Heart left ventricle (tissue), 16 donors: Measurements from ENCODE around the gene PRXL2B. TPM values are rescaled to one million over a fixed set of nuclear protein-coding genes. Genes with fewer than 3 reads are reported as not detected.

Source experiments
- ATAC-seq, 4 donors: fragments of 200-7000 bp; cut with Tn5 transposase; one replicate each; pipeline ENCODE4 v1.9.1; 2020 to 2022; ENCODE audit warnings: moderate library complexity in 4 of 4, mild to moderate bottlenecking in 3 of 4, moderate number of reproducible peaks in 1 of 4
- DNase-seq, 5 donors: peaks; one replicate each; pipeline ENCODE4 v3.0.0-alpha.2; 2020
- H3K27ac ChIP-seq, 12 donors: fragments of 200-600 bp; sonication (generic) in 4 of 12; one replicate each; pipeline versions ENCODE4 v1.5.0 to v1.8.0; 2016 to 2022; ENCODE audit warnings: mild to moderate bottlenecking in 2 of 12
- H3K27me3 ChIP-seq, 9 donors: fragments of 200-600 bp; sonication (generic) in 2 of 9; one replicate each; pipeline versions ENCODE4 v1.5.1 to v1.8.0; 2016 to 2022; ENCODE audit warnings: mild to moderate bottlenecking in 3 of 9
- H3K36me3 ChIP-seq, 9 donors: fragments of 200-600 bp; sonication (generic) in 2 of 9; one replicate each; pipeline versions ENCODE4 v1.5.0 to v1.8.0; 2018 to 2022; ENCODE audit warnings: mild to moderate bottlenecking in 2 of 9
- H3K4me1 ChIP-seq, 12 donors: fragments of 200-600 bp; sonication (generic) in 4 of 12; one replicate each; pipeline versions ENCODE4 v1.5.0 to v1.8.0; 2016 to 2022; ENCODE audit warnings: mild to moderate bottlenecking in 3 of 12
- H3K4me3 ChIP-seq, 12 donors: fragments of 200-600 bp; sonication (generic) in 4 of 12; one replicate each; pipeline versions ENCODE4 v1.5.0 to v1.8.0; 2017 to 2022; ENCODE audit warnings: mild to moderate bottlenecking in 9 of 12, moderate library complexity in 4 of 12
- H3K9me3 ChIP-seq, 12 donors: fragments of 200-600 bp; sonication (generic) in 4 of 12; one replicate each; pipeline versions ENCODE4 v1.5.0 to v1.8.0; 2016 to 2022; ENCODE audit warnings: mild to moderate bottlenecking in 1 of 12
- CTCF ChIP-seq, 12 donors: fragments of 200-600 bp; sonication (generic) in 4 of 12; IDR thresholded peaks; one replicate each; pipeline versions ENCODE4 v1.5.0 to v1.8.0; 2018 to 2022; ENCODE audit warnings: antibody characterized with exemption in 12 of 12, mild to moderate bottlenecking in 5 of 12
- POLR2A ChIP-seq, 2 donors: fragments of 450-650 bp; IDR thresholded peaks; one replicate each; pipeline ENCODE4 v1.6.1; 2017; ENCODE audit warnings: antibody characterized with exemption in 2 of 2, mild to moderate bottlenecking in 2 of 2, moderate library complexity in 2 of 2
- WGBS, 4 donors: extraction: QIAGEN DNeasy Blood & Tissue Kit in 2 of 4; methylation state at CpG; one replicate each; pipeline versions ENCODE4 v1.1.5 to v1.1.7; 2013 to 2018; 5-methylcytosine and 5-hydroxymethylcytosine counted together
- intact Hi-C, 10 donors: fragments of 100-400 bp; cut with DNase I; formaldehyde crosslinking; loops; one replicate each; pipeline versions ENCODE4 v1.11.1 to v1.14.2; 2022
- polyA plus RNA-seq, 2 donors: library from polyadenylated mRNA; stranded (reverse); fragments of 200-250 nt; gene quantifications; one replicate each; pipeline ENCODE4 v1.2.3, GENCODE V29; 2013
- total RNA-seq, 9 donors: library from RNA; depleted of rRNA in 2 of 9; stranded (reverse); fragments of >200 nt in 2 of 9; fragmentation: NEBNext Ultra II Directional in 3 of 9; extraction: Animal tissue kit (Norgen Biotek cat#: 25700) in 3 of 9; gene quantifications; one replicate each; pipeline versions ENCODE4 v1.1.0 to v1.2.4, GENCODE V29; 2016 to 2023
- donor health status: ischemic (EF 13 %, LVEDD 7.1; RV severe dilation, severe dysfunction).
- donor health status: healthy with polysubstance abuse.
- donor health status: DM: no; HTN: yes; CAD: no.
- donor health status: DM: no; HTN: no; CAD: no.
- donor health status: ischemic (EF 25% LVEDD 6.9; RV normal size, moderate dysfunction).
- donor health status: ischemic (EF 25% LVEDD 5.7; RV mildly dilated, moderate dysfunction).
- donor health status: healthy.
- donor health status: DM: yes; HTN: yes; CAD: no.
- donor health status: ischemic (EF 35%, LVEDD 5.7; RV mildly dilated, moderate dysfunction).
- donor health status: nonischemic (EF 11% LVEDD 7.7; RV severe dilation, severe dysfunction).
- donor health status: DM: yes; HTN: yes; CAD: no.
- donor health status: PGD.
- donor health status: ischemic (EF 29% LVEDD 5.4; RV normal size, mild dysfunction).
- donor health status: nonischemic (EF 23%, LVEDD 6.1; RV moderate dilation, normal function).

The PRXL2B gene
- total and polyA plus RNA-seq, 11 donors = 5.1 to 13.9 (median 7.9) TPM

- no peaks in the 10 kb centered on the region for H3K9me3 ChIP-seq
- ATAC-seq = no peak
- peaks cover 0 to 22% (median 0%) of the 10 kb centered on the region in 12 donors for H3K4me1 ChIP-seq
- intact Hi-C loops = loop anchor here in 1 of 10 donors (10.0 kb wide), 1 partner anchor 46 kb away; the partner anchor contains the start of gene PRXL2B
- H3K36me3 ChIP-seq = no peaks in the 10 kb centered on the region
- H3K27ac ChIP-seq = no peak overlapping the region
- DNase-seq = peak in 1 of 5 donors; percentile 14
- peaks cover 28 to 82% (median 56%) of the 10 kb centered on the region in 9 donors for H3K27me3 ChIP-seq
- WGBS, 4 donors = 90 to 95% (median 93%) methylated on average over 35 of the region's 35 CpGs
- TF ChIP-seq POLR2A (IDR thresholded peaks at IDR 0.05) = no peak
- no peak for TF ChIP-seq CTCF (IDR thresholded peaks at IDR 0.05)
- no peak overlapping the region for H3K4me3 ChIP-seq
Measured at GRCh38 chr1:2630498-2631135, 44.0 kb downstream of the PRXL2B start.

GRCh38 chr1:2631136-2632050 lies 44.8 kb downstream of the PRXL2B start:
- peaks cover 28 to 78% (median 50%) of the 10 kb centered on the region in 9 donors for H3K27me3 ChIP-seq
- no peak for ATAC-seq
- intact Hi-C loops = loop anchor here in 1 of 10 donors (10.0 kb wide), 1 partner anchor 47 kb away; the partner anchor contains the start of gene PRXL2B
- peak in 1 of 5 donors; percentile 44 for DNase-seq
- H3K4me3 ChIP-seq = no peak overlapping the region
- H3K36me3 ChIP-seq = no peaks in the 10 kb centered on the region
- no peak overlapping the region for H3K27ac ChIP-seq
- no peak for TF ChIP-seq CTCF (IDR thresholded peaks at IDR 0.05)
- no peak for TF ChIP-seq POLR2A (IDR thresholded peaks at IDR 0.05)
- H3K9me3 ChIP-seq = peaks cover 0 to 3% (median 0%) of the 10 kb centered on the region in 12 donors
- peaks cover 0 to 22% (median 0%) of the 10 kb centered on the region in 12 donors for H3K4me1 ChIP-seq
- 71 to 74% (median 72%) methylated on average over 22 to 24 of the region's 24 CpGs for WGBS, 4 donors

- intact Hi-C loops = loop anchor here in 1 of 10 donors (10.0 kb wide), 1 partner anchor 47 kb away; the partner anchor contains the start of gene PRXL2B
- no peak overlapping the region for H3K4me3 ChIP-seq
- TF ChIP-seq POLR2A (IDR thresholded peaks at IDR 0.05) = no peak
- TF ChIP-seq CTCF (IDR thresholded peaks at IDR 0.05) = no peak
- WGBS, 4 donors = 52 to 64% (median 53%) methylated on average over 8 of the region's 8 CpGs
- DNase-seq (peak in 1 of 5 donors; percentile 43), ATAC-seq (no peak)
- peaks cover 28 to 72% (median 44%) of the 10 kb centered on the region in 9 donors for H3K27me3 ChIP-seq
- H3K4me1 ChIP-seq = peaks cover 0 to 22% (median 0%) of the 10 kb centered on the region in 12 donors
- H3K36me3 ChIP-seq = no peaks in the 10 kb centered on the region
- H3K27ac ChIP-seq = no peak overlapping the region
- peaks cover 0 to 9% (median 5%) of the 10 kb centered on the region in 12 donors for H3K9me3 ChIP-seq
Measured at GRCh38 chr1:2632051-2632430, 45.5 kb downstream of the PRXL2B start.
